Cardiac fibroblast (primary cell): ENCODE data around the gene LYZL6.

ENCODE experiments used
- DNase-seq, 2 donors: peaks; one replicate each; pipeline versions ENCODE4 v3.0.0 to v3.0.0-alpha.2; 2010; ENCODE audit warnings: low read depth in 2 of 2
- H3K4me3 ChIP-seq, 2 donors: replicated peaks in 1 of 2; 1 replicate in 1 of 2; 2 replicates in 1 of 2; pipeline ENCODE4 v1.5.1; 2011; ENCODE audit warnings: low read depth in 2 of 2, low read length in 2 of 2, mild to moderate bottlenecking in 2 of 2, moderate library complexity in 1 of 2
- TF ChIP-seq, protein P1 (sequence below): IDR thresholded peaks from one replicate; pipeline ENCODE4 v1.5.1; 2011; ENCODE audit warnings: low read depth, mild to moderate bottlenecking, low read length, inconsistent platforms

LYZL6 gene

DNA sequence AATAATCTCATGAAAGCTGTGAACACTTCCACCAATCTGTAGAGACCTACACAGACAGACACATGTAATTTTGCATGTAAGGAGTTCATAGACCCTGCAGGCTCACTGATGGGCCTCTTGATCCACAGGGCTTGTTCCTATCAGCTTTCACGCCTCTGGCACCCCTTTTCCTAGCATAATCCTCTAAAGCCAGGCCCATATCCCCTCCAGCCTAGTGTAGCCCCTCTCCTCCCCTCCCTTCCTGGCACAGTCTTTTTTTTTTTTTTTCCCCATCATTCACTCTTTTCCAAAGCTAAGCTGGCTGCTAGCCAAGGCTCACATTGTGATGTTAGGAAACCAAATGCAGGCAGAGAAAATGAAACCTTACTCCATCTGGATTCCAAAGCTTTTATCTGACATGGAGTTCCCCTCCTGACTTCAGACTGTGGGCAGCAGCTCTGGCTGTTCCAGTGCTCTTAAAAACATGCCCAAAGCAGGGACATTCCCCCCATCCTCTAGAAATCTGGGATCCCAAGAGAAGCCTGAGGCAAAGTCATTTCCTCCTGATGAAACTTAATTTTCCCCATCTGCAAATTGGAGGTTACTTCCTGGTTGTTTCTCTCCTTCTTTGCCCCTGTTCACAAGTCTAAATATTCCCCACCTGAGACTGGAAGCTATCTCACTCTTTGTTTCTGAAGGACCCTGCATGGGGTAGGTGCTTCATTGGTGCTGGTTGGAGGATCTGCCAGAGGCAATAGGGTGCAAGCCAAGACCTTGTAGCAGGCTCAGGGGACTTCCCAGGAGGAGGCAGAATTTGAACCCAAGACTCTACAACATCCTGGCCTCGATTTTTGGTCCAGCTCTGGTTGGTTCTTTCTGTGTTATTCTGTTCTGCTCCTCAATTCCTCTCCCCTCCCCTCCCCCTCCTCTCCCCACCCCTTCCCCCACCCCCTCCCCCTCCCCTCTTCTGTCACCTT is 53.4 kb downstream of the LYZL6 start:
- DNase-seq, result peak; percentile 78 to 89
- no peak overlapping the region for H3K4me3 ChIP-seq
- TF ChIP-seq, protein P1, sequence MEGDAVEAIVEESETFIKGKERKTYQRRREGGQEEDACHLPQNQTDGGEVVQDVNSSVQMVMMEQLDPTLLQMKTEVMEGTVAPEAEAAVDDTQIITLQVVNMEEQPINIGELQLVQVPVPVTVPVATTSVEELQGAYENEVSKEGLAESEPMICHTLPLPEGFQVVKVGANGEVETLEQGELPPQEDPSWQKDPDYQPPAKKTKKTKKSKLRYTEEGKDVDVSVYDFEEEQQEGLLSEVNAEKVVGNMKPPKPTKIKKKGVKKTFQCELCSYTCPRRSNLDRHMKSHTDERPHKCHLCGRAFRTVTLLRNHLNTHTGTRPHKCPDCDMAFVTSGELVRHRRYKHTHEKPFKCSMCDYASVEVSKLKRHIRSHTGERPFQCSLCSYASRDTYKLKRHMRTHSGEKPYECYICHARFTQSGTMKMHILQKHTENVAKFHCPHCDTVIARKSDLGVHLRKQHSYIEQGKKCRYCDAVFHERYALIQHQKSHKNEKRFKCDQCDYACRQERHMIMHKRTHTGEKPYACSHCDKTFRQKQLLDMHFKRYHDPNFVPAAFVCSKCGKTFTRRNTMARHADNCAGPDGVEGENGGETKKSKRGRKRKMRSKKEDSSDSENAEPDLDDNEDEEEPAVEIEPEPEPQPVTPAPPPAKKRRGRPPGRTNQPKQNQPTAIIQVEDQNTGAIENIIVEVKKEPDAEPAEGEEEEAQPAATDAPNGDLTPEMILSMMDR, result no peak

DNA sequence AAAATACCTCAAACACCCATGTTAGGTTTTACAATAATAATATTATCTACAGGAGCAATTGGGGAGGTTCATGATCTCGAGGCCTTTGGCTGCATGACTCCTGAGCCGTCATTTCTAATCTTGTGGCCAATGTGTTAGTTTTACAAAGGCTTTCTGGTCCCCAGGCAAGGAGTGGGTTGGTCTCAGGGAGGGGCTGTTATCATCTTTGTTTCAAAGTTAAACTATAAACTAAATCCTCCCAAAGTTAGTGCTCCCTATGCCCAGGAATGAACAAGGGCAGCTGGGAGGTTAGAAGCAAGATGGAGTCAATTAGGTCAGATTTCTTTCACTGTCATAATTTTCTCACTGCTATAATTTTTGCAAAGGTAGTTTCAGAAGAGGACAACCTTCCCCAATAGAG is 54.3 kb downstream of the LYZL6 start:
- H3K4me3 ChIP-seq, result no peak overlapping the region
- TF ChIP-seq, protein P1, result no peak
- no peak for DNase-seq
